ENCODE measurements around the gene SART3.

Gene SART3, protein sequence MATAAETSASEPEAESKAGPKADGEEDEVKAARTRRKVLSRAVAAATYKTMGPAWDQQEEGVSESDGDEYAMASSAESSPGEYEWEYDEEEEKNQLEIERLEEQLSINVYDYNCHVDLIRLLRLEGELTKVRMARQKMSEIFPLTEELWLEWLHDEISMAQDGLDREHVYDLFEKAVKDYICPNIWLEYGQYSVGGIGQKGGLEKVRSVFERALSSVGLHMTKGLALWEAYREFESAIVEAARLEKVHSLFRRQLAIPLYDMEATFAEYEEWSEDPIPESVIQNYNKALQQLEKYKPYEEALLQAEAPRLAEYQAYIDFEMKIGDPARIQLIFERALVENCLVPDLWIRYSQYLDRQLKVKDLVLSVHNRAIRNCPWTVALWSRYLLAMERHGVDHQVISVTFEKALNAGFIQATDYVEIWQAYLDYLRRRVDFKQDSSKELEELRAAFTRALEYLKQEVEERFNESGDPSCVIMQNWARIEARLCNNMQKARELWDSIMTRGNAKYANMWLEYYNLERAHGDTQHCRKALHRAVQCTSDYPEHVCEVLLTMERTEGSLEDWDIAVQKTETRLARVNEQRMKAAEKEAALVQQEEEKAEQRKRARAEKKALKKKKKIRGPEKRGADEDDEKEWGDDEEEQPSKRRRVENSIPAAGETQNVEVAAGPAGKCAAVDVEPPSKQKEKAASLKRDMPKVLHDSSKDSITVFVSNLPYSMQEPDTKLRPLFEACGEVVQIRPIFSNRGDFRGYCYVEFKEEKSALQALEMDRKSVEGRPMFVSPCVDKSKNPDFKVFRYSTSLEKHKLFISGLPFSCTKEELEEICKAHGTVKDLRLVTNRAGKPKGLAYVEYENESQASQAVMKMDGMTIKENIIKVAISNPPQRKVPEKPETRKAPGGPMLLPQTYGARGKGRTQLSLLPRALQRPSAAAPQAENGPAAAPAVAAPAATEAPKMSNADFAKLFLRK

DNA sequence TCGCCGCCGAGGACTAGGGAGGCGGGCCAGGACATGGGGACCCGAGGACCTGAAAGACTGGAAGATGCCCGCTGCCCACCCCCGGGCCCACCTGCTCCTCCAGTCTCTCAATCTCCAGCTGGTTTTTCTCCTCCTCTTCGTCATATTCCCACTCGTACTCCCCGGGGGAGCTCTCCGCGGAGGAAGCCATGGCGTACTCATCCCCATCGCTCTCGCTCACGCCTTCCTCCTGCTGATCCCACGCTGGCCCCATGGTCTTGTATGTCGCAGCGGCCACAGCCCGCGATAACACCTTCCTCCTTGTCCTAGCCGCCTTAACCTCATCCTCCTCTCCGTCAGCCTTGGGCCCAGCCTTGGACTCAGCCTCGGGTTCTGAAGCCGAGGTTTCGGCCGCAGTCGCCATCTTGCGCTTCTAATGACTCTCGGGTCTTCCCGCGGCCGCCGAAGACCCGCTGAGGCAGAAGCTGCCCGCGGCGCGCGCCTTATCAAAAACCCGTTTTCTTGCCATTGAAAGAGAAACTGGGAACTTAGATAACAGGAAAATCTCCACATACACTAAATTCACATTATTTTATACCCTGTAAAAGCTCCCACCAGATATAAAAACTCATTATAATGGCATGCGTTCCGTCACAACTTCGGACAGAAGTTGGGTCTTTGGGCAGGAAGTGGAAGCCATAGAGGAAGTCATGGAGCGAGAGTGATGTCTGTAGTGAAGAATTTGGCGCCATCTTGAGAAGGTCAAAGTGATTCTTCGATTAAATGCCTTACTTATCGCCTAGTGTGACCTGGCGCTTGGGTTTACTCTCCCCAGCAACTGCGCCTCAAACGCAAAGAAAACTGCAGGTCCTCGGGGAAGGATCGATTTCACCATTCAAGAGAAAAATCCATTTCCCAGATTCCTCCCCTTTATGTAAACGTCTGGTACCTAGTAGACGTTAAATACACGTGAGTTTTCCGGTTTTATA, at the start of gene SART3:
Gene SART3, minus strand, starts transcription at position 422 of the 968 bp plus-strand sequence. Its CDS starts 19 bp downstream, at position 403.
- FAIRE-seq: peak; percentile 55
- peak; percentile 76 for DNase-seq (ENCODE audit: low spot score)

- no peak for FAIRE-seq
- DNase-seq (ENCODE audit: low spot score): no peak
These were observed 49.4 kb upstream of the SART3 start for GRCh38 chr12:108610336-108610815.

DNA sequence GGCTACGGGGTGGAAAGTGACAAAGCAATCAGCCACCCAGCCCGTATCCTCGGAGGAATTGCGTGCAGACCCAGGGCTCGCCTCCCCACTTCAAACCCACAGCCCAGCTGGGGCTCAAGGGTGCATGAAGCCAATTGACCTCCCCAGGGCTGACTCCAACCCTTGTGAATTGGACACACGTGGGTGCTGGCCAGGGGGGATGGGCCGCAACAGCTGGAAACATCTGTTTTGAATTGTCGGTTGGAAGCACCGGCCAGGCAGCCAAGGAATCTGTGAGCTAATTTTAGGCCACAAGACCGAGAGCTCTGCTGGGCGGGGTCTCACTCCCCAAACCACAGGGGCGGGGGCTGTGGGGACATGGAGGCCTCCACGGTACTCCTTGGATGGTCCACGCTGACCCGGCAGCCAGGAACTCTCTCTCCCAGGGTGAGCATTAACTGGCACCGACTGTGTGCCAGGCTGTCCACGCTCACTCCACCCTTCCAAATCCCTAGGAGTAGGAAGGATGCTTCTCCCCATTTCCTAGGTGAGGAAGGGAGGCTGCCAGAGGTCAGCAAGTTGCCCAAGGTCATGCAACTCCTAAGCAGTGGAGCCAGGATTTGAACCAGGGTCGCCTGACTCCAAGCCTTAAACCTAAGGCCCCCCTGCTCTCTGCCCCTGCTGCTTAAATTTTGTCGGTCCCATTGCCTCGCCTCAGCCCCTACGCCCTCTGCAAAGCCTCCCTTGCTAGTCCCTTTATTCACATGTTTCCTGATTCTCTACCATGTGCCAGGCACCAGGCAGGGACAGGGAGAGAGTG, 48.8 kb upstream of the SART3 start:
- DNase-seq (ENCODE audit: low spot score) (no peak), FAIRE-seq (no peak)

GRCh38 chr12:108608616-108609015, 47.6 kb upstream of the SART3 start:
- DNase-seq (ENCODE audit: low spot score) (no peak), FAIRE-seq (no peak)

DNA sequence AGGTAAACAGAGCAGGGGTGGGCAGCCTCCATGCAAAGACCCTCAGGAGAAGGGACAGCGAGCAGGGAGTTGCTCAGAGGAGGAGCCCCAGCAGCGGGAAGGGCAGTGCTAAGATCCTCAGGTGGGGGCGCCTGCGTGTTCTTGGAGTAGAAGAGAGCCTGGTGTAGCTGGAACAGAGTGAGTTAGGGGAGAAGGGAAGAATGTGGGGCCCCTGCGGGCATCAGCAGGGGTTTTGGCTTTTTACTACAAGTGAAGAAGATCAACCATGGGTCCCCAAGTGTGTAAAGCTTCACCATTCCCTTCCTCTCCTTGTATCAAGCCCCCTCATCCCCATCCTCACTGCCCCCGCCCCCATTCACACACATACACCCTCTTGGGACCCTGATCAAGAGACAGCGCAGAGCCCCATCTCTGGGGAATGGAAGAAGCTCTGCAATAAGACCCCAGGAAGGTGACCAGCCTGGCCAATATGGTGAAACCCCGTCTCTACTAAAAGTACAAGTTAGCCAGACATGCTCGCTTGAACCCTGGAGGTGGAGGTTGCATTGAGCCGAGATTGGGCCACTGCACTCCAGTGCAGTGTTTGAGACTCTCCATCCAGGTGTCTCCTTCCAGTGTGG, 47.1 kb upstream of the SART3 start:
- FAIRE-seq: no peak

GRCh38 chr12:108606492-108606891, 45.5 kb upstream of the SART3 start:
- DNase-seq (ENCODE audit: low spot score): no peak
- no peak for FAIRE-seq

More for the DNA sequence above, 47.1 kb upstream of the SART3 start:
- no peak for DNase-seq (ENCODE audit: low spot score)

- FAIRE-seq: peak; percentile 51
- DNase-seq (ENCODE audit: low spot score): no peak
These were observed 44.9 kb upstream of the SART3 start for GRCh38 chr12:108605690-108606406.

DNA sequence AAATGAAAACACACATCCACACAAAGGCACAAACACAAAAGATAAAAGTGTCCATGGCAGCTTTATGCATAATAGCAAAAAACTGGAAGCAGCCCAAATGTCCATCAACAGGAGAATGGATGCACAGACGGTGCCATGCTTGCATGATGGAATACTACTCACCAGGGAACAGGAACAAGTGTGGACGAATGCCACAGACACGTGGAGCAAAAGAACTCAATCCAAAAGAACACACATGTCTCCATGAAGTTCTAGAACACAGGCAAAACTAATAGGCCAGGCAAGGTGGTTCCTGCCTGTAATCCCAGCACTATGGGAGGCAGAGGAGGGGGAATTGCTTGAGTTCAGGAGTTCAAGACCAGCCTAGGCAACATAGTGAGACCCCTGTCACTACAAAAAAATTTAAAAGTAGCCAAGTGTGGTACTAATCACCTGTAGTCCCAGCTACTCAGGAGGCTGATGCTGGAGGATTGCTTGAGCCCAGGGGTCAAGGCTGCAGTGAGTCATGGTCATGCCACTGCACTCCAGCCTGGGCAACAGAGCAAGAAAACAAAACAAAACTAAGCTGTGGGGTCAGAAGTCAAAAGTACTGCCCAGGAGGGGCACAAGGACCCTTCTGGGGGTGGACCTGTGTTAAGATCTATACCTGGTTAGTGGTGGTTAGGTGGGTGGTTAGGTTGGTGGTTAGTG, 44.2 kb upstream of the SART3 start:
- FAIRE-seq: no peak
- peak; percentile 55 for DNase-seq (ENCODE audit: low spot score)

DNA sequence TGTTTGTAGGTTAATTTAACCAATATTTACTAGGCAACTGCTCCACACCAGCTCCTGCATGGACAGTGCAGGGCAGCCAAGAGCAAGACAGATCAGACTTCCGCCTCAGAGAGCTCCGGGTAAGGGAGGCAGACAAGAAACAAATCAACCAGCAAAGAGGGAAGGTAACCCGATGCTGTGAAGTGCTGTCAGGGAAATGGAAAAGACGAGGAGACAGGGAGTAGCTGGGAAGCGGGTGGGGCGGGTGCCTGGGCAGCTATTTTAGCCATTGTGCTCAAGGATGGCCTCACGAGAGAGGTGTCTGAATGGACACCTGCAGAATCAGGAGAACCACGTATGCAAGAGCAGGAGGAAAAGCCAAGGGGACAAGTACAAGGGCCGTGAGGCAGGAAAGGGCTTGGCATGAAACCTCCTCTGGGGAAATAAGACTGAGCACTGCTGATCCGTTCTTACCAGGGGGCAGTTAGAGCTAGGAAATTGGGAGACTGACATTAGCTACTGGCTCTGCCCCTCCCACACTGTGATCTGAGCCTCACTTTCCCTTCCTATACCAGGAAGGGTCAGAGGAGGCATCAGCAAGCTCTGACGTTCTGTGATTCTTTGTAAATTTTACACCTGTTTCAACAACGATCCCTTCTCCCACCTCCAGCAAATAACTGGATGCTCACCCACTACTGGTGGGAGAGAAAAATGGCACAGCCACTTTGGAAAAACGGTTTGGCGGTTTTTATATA, 43.4 kb upstream of the SART3 start:
- no peak for FAIRE-seq
- DNase-seq (ENCODE audit: low spot score): no peak

DNA sequence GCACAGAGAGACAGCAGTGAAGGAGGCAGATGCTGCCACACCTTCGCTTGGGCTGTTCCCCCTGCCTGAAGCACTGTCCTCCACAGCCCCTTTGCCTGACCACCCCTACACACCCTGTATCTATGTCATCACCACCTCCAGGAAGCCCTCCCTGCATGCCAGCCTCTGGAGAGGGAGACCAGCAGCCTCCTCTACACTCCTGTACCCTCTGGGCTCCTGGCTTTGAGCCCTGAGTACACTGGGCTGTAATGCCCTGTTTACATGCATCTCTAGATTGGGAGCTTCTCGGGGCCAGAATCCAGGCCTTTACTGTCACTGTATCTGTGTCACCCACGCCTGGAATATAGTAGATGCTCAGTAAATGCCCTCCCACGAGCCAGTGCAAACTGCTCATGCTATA, 42.8 kb upstream of the SART3 start:
- DNase-seq (ENCODE audit: low spot score) (no peak), FAIRE-seq (no peak)

- DNase-seq (ENCODE audit: low spot score) (no peak), FAIRE-seq (no peak)
These were observed 42.2 kb upstream of the SART3 start for GRCh38 chr12:108602976-108603704.

GRCh38 chr12:108602209-108602705, 41.3 kb upstream of the SART3 start:
- FAIRE-seq: no peak
- DNase-seq (ENCODE audit: low spot score): no peak

DNA sequence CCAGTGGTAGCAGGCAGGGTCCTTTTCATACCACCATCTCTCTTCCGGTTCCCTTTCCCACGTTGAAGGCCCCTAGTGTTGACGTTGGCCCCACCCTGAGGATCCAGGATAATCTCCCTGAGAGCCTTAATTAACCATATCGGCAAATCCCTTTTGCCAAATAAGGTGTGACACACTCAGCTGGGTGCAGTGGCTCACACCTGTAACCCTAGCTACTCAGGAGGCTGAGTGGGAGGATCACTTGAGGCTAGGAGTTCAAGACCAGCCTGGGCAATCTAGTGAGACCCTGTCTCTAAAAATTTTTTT, 39.7 kb upstream of the SART3 start:
- no peak for FAIRE-seq

DNA sequence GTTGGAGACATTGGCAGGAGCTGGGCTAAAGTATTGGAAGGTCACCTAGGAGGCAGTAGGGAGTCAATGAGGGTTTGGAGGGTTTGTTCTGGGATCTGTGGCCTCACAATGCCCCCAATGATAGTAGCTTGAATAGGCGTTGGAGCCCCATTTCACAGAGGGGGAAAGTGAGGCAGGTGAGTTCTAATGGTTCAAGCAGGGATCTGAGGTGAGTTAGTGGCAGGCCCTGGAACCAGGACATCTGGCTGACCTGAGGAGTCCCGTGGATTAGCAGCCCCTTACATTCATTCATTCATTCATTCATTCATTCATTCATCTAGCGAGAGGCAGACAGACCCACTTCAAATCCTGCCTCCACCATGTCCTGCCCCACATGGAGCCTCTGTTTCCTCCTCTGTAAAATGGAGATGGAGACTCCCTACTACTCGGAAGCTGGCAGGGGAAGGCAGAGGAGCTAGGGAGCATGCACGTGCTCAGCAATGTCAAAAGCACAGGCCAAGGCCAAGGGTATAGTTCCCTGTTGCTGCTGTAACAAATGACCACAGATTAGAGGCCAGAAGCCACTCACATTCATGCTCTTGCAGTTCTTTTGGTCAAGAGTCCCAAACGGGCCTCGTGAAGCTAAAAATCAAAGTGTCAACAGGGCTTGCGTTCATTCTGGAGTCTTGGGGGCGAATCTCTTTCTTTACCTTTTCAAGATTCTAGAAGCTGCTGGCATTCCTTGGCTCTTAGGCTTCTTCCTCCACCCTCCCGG, 39.2 kb upstream of the SART3 start:
- DNase-seq (ENCODE audit: low spot score): no peak
- no peak for FAIRE-seq

More for the DNA sequence above, 39.7 kb upstream of the SART3 start:
- DNase-seq (ENCODE audit: low spot score): no peak

GRCh38 chr12:108599541-108599940, 38.6 kb upstream of the SART3 start:
- DNase-seq (ENCODE audit: low spot score) (no peak), FAIRE-seq (no peak)

DNA sequence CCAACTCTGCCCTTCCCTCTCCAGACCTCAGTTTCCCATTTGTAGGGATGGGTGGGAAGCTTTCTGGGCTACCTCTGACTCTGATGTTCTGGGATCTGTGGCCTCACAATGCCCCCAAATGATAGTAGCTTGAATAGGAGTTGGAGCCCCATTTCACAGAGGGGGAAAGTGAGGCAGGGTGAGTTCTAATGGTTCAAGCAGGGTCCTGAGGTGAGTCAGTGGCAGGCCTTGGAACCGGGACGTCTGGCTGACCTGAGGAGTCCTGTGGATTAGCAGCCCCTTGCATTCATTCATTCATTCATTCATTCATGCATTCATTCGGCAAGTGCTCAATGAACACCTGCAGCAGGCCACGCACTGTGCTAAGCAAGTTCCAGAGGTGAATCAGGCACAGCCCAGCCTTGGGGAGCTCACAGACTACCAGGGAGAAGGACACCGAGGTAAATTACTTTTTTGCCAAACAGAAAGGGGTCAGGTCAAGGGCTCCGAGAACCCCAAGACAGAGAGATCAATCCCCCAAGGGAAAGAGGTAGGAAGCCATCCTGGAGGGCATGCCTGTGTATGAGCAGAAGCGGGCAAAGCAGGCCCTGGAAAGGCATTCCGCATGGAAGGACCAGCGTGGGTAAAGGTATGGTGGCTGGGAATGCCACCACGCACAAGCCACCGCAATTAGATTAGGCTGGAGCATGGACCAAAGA, 37.7 kb upstream of the SART3 start:
- FAIRE-seq (no peak), DNase-seq (ENCODE audit: low spot score) (no peak)

Data from RCC 7860 (cell line).